ENCODE data around the gene NACC2. TPM values are rescaled to one million over a fixed set of nuclear protein-coding genes. Genes with fewer than 3 reads are reported as not detected.

Gene NACC2
- total and polyA plus RNA-seq, 9 of the 15 experiments (the other 6 are each of a cell fraction or from before 2014, with no cell fraction given), result 0.70 to 25.1 (median 5.6) TPM

DNA sequence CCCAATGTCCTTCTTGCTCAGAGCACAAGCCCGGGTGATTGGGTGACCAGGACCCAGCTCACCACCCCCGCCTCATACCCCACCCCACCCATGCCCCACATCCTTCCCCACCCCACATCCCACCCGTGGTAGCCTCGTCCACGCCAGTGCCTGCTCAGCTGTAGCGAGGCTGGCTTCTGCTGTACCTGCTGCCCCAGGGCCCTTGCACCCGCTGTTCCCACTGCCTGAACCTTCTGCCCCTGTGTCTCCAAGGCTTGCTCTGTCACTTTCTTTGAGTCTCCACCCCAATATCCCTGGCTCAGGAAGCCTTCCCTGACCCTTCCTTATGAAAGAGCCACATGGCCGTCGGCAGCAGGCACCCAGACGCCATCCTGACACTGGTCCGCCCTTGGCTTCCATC, 3.1 kb upstream of the NACC2 start (continued):
- TF ChIP-seq, protein P1, sequence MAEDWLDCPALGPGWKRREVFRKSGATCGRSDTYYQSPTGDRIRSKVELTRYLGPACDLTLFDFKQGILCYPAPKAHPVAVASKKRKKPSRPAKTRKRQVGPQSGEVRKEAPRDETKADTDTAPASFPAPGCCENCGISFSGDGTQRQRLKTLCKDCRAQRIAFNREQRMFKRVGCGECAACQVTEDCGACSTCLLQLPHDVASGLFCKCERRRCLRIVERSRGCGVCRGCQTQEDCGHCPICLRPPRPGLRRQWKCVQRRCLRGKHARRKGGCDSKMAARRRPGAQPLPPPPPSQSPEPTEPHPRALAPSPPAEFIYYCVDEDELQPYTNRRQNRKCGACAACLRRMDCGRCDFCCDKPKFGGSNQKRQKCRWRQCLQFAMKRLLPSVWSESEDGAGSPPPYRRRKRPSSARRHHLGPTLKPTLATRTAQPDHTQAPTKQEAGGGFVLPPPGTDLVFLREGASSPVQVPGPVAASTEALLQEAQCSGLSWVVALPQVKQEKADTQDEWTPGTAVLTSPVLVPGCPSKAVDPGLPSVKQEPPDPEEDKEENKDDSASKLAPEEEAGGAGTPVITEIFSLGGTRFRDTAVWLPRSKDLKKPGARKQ (CRISPR knock-in tag; IDR thresholded peaks at IDR 0.05), result no peak
- TF ChIP-seq, protein P2, sequence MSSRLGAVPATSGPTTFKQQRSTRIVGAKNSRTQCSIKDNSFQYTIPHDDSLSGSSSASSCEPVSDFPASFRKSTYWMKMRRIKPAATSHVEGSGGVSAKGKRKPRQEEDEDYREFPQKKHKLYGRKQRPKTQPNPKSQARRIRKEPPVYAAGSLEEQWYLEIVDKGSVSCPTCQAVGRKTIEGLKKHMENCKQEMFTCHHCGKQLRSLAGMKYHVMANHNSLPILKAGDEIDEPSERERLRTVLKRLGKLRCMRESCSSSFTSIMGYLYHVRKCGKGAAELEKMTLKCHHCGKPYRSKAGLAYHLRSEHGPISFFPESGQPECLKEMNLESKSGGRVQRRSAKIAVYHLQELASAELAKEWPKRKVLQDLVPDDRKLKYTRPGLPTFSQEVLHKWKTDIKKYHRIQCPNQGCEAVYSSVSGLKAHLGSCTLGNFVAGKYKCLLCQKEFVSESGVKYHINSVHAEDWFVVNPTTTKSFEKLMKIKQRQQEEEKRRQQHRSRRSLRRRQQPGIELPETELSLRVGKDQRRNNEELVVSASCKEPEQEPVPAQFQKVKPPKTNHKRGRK (tag; IDR thresholded peaks at IDR 0.05), result no peak
- TF ChIP-seq NR4A1 (CRISPR knock-in tag; IDR thresholded peaks at IDR 0.05) (no peak), NR4A1 (tag; IDR thresholded peaks at IDR 0.05) (no peak), FOXK1 (CRISPR knock-in tag; IDR thresholded peaks at IDR 0.05; ENCODE audit: borderline replicate concordance) (no peak)
- TF ChIP-seq, protein P3, sequence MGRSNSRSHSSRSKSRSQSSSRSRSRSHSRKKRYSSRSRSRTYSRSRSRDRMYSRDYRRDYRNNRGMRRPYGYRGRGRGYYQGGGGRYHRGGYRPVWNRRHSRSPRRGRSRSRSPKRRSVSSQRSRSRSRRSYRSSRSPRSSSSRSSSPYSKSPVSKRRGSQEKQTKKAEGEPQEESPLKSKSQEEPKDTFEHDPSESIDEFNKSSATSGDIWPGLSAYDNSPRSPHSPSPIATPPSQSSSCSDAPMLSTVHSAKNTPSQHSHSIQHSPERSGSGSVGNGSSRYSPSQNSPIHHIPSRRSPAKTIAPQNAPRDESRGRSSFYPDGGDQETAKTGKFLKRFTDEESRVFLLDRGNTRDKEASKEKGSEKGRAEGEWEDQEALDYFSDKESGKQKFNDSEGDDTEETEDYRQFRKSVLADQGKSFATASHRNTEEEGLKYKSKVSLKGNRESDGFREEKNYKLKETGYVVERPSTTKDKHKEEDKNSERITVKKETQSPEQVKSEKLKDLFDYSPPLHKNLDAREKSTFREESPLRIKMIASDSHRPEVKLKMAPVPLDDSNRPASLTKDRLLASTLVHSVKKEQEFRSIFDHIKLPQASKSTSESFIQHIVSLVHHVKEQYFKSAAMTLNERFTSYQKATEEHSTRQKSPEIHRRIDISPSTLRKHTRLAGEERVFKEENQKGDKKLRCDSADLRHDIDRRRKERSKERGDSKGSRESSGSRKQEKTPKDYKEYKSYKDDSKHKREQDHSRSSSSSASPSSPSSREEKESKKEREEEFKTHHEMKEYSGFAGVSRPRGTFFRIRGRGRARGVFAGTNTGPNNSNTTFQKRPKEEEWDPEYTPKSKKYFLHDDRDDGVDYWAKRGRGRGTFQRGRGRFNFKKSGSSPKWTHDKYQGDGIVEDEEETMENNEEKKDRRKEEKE (IDR thresholded peaks at IDR 0.05; ENCODE audit: borderline replicate concordance in 1 of 2, control insufficient read depth in 1 of 2, low read depth in 2 of 2, low read length in 1 of 2), result no peak
- TF ChIP-seq, protein P4, sequence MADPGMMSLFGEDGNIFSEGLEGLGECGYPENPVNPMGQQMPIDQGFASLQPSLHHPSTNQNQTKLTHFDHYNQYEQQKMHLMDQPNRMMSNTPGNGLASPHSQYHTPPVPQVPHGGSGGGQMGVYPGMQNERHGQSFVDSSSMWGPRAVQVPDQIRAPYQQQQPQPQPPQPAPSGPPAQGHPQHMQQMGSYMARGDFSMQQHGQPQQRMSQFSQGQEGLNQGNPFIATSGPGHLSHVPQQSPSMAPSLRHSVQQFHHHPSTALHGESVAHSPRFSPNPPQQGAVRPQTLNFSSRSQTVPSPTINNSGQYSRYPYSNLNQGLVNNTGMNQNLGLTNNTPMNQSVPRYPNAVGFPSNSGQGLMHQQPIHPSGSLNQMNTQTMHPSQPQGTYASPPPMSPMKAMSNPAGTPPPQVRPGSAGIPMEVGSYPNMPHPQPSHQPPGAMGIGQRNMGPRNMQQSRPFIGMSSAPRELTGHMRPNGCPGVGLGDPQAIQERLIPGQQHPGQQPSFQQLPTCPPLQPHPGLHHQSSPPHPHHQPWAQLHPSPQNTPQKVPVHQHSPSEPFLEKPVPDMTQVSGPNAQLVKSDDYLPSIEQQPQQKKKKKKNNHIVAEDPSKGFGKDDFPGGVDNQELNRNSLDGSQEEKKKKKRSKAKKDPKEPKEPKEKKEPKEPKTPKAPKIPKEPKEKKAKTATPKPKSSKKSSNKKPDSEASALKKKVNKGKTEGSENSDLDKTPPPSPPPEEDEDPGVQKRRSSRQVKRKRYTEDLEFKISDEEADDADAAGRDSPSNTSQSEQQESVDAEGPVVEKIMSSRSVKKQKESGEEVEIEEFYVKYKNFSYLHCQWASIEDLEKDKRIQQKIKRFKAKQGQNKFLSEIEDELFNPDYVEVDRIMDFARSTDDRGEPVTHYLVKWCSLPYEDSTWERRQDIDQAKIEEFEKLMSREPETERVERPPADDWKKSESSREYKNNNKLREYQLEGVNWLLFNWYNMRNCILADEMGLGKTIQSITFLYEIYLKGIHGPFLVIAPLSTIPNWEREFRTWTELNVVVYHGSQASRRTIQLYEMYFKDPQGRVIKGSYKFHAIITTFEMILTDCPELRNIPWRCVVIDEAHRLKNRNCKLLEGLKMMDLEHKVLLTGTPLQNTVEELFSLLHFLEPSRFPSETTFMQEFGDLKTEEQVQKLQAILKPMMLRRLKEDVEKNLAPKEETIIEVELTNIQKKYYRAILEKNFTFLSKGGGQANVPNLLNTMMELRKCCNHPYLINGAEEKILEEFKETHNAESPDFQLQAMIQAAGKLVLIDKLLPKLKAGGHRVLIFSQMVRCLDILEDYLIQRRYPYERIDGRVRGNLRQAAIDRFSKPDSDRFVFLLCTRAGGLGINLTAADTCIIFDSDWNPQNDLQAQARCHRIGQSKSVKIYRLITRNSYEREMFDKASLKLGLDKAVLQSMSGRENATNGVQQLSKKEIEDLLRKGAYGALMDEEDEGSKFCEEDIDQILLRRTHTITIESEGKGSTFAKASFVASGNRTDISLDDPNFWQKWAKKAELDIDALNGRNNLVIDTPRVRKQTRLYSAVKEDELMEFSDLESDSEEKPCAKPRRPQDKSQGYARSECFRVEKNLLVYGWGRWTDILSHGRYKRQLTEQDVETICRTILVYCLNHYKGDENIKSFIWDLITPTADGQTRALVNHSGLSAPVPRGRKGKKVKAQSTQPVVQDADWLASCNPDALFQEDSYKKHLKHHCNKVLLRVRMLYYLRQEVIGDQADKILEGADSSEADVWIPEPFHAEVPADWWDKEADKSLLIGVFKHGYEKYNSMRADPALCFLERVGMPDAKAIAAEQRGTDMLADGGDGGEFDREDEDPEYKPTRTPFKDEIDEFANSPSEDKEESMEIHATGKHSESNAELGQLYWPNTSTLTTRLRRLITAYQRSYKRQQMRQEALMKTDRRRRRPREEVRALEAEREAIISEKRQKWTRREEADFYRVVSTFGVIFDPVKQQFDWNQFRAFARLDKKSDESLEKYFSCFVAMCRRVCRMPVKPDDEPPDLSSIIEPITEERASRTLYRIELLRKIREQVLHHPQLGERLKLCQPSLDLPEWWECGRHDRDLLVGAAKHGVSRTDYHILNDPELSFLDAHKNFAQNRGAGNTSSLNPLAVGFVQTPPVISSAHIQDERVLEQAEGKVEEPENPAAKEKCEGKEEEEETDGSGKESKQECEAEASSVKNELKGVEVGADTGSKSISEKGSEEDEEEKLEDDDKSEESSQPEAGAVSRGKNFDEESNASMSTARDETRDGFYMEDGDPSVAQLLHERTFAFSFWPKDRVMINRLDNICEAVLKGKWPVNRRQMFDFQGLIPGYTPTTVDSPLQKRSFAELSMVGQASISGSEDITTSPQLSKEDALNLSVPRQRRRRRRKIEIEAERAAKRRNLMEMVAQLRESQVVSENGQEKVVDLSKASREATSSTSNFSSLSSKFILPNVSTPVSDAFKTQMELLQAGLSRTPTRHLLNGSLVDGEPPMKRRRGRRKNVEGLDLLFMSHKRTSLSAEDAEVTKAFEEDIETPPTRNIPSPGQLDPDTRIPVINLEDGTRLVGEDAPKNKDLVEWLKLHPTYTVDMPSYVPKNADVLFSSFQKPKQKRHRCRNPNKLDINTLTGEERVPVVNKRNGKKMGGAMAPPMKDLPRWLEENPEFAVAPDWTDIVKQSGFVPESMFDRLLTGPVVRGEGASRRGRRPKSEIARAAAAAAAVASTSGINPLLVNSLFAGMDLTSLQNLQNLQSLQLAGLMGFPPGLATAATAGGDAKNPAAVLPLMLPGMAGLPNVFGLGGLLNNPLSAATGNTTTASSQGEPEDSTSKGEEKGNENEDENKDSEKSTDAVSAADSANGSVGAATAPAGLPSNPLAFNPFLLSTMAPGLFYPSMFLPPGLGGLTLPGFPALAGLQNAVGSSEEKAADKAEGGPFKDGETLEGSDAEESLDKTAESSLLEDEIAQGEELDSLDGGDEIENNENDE (IDR thresholded peaks at IDR 0.05; ENCODE audit: low read depth, low read length), result no peak

Measured in K562 (cell line).